Right hindlimb (tissue), 1 donor: ENCODE measurements around the gene DNM3.
"Not testable (repeated sequence)": the region's sequence is repeated elsewhere in the genome, so short reads cannot be mapped to it uniquely, and the experiment has no call there.

ENCODE experiments used
- DNase-seq: peaks from one replicate; pipeline ENCODE4 v3.0.0-alpha.2; 2018

Gene DNM3

DNA sequence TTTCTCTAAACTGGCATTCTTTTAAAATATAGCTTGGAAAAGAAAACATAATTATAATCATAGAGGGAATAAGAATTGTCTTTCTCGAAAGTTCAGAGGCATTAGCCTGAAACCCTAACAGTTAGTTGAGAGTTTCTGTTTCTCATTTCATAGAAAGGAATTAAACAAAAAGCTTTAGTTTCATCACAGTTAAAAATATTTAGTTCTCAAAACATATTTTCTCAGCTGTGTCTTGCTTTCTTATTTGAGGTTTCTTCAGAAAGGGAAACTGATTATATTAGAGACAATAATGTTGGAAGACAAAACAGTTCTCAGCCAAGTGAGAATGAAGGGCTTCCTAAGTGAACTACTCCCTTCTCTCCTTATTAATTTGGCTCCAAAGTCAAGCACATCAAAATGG lies 503.8 kb downstream of the DNM3 start:
- no peak for DNase-seq

GRCh38 chr1:172347416-172347815 lies 506.1 kb downstream of the DNM3 start:
- no peak for DNase-seq

- no peak for DNase-seq
Observed at GRCh38 chr1:172350856-172351255, 509.6 kb downstream of the DNM3 start.

DNA sequence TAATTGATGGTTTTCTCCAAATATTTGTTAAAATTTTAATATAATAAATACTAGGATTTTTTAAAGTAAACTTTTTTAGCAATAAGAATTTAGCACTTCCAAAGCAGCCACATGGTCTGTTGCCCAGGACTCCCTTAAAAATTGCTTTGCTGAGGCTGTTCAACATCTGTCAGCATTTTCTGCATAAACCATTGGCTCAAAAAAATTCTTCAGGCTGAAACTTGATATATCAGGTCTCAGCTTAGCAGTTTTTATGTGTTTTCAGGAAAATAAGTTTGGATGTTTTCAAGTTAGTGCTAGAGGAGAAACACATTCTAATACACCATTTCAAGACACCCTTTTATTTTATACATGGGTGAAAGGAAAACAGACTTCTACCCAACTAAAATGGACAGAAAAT lies 510.0 kb downstream of the DNM3 start:
- peak; percentile 39 for DNase-seq

GRCh38 chr1:172351754-172352161 lies 510.5 kb downstream of the DNM3 start:
- DNase-seq: peak; percentile 72

GRCh38 chr1:172352435-172352834 lies 511.1 kb downstream of the DNM3 start:
- DNase-seq: no peak

DNA sequence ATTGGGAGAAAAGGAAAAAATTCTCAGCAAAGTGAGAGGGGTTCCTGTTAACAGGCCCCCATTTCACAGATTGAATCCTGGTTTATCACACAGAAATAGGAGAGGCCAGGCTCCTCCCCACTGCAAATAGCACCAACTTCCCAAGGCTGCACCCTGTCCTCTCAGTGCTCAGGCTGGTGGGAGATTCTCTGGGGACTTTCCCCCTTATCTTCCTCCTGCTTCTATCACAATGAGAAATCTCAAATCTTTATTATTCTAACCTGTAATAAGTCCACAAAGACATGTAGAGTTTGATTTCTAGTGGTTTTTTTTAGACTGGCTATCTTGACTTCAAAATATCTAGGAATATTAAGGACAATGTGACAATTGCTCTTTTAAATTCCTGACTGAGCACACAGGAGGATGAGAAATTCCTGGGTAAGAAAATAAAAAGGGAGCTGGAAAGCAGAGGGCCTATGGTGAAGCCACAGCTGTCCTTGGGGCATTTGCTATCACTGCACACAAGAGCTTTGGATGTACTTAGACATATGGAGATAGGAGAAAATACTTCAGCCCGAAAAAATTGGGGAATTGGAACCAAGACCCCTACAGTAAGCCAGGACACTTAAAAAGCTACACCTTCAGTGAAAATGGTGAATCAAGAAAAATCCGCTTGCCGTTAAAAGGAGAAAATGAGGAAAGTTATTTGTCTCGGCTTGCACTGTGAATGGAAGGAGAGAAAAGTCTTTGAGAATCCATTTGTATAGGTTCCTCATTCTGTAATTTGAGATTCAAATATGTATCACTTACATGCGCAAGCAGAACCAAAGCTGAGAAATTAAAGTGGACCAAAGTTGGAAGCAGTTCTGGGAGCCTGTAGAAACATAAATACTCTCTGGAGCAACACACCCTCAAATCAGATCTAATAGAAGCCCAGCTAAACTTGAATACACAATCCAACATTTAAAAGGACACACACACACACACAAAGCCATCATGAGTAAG lies 513.3 kb downstream of the DNM3 start:
- DNase-seq: no peak

DNA sequence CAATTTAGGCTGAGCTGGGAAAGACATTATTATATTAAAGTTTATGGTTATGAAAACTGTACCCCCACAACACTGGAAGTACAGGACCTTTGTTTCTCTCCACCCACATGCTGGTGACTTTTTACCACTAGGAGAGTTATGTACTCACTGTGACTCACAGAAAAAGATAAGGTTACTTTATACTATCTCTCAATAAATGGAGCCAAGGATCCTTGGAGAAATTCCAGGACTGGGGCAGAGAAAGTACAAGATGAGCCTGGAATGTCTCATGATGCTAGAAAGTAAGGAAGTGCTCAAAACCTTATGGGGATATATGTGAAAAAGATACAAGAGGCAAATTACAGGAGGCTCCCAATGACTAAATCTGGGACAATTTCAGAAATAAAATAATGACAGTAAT lies 515.3 kb downstream of the DNM3 start:
- no peak for DNase-seq

DNA sequence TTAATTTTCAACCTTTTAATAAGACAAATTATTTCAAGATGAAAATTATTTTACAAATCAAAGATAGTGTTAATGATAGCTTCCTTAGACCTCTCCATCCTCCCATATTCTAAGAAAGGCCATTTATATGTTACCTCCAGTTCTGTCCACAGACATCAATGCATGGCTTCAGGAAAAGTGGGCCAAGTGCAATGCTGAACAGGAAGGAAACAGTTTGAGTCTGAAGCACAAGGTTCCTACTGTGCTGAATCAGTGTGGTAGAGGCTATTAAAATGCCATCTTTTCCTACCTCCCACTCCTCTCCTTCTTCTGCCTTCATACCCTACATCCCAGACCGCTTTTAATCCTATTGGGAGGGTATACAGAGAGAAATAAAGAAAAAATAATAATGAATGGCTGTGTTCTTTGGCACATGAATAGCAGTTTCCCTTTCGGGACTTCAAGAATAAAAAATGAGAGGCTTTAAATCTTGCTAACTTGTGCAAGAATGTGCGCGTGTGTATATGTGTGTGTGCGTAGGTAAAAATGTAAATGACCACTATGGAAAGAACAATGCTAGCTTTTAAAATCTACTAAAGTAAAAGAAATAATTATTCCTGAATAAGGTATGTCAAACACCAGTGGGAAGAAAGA lies 516.6 kb downstream of the DNM3 start:
- DNase-seq: no peak

DNA sequence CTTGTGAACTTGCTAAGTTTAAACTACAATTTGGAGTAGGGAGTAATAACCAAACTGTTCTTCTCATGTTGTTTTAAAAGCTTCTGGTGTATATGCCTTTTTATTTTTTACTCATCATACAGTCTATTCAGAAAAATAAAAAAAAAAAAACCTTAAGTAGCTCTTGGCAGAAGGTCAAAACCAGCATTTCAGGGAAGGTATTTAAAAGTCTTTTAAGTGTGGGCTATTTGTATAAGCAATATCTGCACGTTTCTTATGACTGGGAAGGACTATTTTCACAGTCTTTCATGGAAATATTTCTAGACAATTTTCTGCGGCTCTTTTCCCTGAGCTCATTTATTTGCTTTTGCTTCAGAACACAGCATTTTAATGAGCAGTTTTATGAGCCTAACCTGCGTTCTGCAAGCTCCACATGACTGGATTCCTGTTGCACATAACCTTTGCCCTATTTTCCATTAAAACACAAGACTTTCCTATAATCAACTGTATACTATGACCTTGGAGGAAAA lies 518.2 kb downstream of the DNM3 start:
- DNase-seq: no peak

DNA sequence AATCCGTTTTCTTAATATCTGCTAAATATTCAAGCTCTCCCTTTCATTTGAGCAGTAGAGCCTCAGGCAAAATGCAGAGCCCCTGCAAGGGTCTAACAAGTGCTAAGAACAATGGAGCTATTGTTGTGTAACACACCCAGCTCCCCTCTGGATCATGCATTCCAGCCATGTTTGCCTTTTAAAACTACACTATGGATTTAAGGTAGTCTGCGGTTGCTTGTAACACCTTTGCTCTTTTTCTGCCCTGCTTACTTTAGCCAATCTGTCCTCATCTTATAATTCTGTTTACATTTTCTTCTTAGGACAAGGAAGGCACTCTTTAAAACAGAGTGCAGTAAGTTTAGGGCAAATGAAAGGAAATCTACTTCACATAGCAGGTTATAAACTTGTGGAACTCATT lies 519.2 kb downstream of the DNM3 start:
- no peak for DNase-seq

DNA sequence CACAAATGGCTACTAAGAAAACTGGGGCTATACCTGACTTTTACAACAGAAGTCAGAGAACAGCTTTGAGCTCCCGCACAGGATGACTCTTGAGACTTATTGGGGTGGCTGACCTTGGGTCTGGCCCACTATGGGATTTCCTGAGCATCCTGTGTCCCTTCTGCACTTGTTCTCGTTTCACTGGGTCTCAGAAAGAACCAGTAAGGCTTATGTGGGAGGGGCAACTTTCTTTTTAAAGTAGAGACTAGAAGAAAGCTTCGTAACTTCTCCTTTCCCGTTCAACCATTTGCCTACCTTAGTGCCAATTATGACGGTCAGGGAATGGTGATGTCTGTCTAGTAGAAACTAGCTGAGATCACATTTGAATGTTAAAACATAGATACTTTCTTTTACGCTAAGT lies 519.7 kb downstream of the DNM3 start:
- DNase-seq: no peak

DNA sequence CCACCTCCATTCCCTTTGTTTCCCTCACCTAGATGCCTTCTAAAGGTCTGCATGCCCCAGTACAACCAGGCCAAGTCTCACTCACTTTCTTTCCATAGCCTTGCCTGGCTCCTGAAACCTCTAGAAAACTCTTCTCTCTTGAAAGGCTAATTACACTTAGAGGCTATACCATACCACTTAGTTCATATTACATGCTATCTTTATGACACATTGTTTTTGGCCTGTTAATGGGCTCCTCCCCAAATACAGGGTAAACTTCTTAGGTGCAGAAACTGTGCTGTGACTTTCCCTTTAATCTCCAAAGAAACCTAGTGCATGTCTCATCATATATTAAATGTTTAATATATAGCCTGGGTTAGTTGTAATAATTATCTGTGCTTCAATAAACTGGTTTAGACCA lies 522.6 kb downstream of the DNM3 start:
- no peak for DNase-seq

DNA sequence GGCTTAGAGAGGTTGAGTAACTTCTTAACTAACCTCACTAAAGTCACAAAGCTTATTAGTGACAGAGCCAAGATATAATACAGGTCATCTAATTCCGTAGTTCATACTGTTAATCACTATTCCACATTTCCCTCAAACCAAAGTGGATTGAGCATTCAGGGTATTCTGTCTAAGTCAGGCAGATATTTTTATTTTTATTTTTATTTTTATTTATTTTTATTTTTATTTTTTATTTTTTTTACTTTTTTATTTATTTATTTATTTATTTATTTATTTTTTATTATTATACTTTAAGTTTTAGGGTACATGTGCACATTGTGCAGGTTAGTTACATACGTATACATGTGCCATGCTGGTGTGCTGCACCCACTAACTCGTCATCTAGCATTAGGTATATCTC lies 530.3 kb downstream of the DNM3 start:
- DNase-seq: not testable (repeated sequence)

GRCh38 chr1:172373864-172374263 lies 532.6 kb downstream of the DNM3 start:
- no peak for DNase-seq

- no peak for DNase-seq
Observed at GRCh38 chr1:172375211-172375631, 533.9 kb downstream of the DNM3 start.

DNA sequence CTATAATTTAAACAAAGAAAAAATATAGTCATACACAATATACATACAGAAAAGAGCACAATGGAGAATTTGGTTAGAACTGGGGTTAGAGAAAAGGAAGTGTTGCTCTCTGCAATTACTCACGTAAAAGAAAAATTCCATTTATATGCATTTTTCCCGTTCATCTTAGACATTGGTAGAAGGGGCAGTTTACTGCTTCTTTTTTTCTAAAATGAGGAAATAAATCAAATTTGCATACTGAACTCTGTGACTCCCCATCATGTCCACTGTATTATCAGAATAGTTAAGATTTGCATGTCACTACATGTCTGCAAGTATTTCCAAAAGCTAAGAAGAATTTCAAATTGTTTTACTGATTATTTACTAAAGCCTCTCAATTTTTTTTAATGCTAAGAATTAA lies 535.1 kb downstream of the DNM3 start:
- DNase-seq: no peak

- DNase-seq: no peak
Observed at GRCh38 chr1:172377565-172377964, 536.3 kb downstream of the DNM3 start.

DNA sequence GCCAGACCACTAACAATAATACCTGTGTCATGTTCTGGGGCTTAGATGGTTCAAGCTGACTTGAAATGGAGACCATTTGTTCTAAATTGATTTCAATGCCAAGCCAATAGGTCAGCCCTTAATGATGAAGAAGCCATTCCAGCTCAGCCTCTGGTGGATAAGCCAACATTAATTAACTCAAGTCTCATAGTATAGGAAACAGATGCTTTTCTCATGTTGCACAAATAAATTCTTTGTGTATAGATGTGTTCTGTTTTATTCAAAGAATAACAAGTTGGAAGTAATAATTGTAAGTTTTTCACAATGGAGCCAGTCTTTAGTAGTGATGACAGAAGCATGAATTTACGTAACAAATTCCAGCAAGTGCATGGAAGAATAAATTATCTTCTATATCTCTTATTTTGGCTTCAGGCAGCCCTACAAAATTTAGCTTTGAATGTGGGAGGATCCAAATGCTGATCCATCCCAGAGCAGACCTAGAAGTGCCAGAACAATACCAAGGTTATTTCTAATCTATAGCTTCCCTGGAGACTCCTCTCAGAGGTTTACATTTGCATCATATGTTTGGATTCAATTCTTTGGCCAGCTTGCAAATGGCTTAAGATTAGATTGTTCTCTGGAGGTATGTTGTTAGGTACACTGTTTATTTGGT lies 536.9 kb downstream of the DNM3 start:
- DNase-seq: no peak

DNA sequence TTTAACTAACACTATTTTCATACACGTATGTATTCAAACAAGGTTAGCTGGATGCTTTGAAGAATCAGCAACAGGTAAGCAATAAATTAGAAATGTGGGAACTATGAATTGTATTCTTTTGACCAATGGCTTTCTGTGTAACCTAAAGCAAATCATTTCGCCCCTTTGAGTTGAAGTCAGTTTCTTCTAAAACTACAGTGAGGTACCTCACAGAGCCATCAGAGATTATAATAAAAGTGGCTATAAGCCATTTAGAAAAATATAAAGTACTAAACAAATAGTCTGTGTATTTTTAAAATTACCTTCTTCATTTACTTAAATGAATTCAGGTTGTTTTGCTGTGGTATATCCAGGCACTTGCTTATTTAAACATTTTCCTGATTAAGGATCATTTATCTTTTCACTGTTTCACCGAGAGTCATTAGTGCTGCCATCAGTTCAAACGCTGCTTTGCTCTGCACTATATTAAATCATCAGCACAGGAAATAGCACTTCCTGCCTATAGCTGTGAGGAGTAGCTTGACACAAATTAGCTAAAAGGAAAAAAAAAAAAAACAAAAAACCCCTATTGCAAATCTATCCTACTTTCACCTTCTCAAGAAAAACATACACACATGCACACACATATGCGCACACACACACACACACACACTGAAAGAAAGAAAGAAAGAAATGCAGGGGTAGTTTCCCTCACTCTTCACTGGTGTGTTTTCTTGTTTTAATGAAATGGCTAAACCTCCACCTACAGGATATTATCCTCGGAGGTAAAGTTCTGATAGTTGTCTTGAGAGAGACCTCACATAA lies 539.3 kb downstream of the DNM3 start:
- no peak for DNase-seq

DNA sequence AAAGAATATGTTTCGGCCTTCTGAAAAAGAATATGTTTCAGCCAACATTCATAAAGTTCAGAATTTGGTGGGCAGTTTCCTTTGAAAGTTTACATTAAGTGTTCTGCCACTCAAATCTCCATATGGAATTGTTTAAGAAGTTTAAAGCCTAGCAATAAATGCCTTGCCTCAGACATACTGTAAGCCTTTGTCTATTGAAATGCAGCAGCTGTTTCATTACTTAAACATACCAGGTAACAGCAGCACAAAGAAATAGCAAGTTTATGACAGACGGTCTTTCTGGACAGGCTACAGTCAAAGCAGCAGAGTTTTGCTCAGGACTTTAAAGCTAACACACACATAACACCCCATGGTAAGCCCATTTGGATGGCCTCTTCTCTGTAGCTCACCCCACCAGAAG lies 540.6 kb downstream of the DNM3 start:
- DNase-seq: no peak

GRCh38 chr1:172382406-172382805 lies 541.1 kb downstream of the DNM3 start:
- no peak for DNase-seq

DNA sequence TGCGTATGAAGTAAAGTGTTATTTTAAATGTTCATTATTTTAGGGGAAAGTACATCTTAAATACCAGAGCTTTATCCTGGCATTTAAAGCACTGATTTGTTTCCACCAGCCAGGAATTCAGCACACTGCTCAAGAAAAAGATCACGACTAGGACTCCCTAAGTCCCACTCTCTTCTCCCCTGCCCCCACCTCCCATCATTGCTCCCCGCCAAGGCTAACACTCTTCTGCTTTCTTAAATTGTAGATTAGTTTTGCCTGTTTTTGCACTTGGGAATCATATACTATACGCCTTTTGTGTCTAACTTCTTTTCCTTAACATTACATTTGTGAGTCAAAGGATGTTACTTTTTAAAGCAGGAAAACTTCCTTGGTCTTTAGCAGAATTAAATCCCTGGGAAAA lies 541.7 kb downstream of the DNM3 start:
- peak; percentile 63 for DNase-seq
